Measurements from ENCODE around the gene KCNQ5. TPM values are rescaled to one million over a fixed set of nuclear protein-coding genes. Genes with fewer than 3 reads are reported as not detected.

The KCNQ5 gene
- total RNA-seq, 6 donors from 2014 or later = 0.30 to 3.1 (median 0.32) TPM

DNA sequence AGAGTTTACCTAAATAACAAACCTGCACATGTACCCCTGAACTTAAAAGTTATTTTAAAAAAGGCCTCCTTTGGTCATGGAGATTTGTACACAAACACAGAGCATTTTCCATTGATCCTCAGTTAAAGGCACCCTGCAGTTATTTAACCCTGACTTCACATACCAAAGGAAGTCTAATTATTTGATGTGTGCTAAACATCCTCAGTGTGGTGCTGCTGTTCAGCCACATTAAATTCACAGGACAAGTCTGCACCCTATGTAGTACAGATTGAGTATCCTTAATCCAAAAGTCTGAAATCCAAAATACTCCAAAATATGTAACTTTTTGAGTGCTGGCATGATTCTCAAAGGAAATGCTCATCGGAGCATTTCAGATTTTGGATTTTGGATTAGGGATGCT, 21.4 kb downstream of the KCNQ5 start:
- no peak overlapping the region for H3K4me3 ChIP-seq
- DNase-seq (no peak), ATAC-seq (ENCODE audit: low FRiP score in 2 of 2) (no peak)
- no peaks in the 10 kb centered on the region for H3K9me3 ChIP-seq
- no peak overlapping the region for H3K27ac ChIP-seq
- no peaks in the 10 kb centered on the region for H3K4me1 ChIP-seq
- H3K36me3 ChIP-seq = no peaks in the 10 kb centered on the region
- no peaks in the 10 kb centered on the region for H3K27me3 ChIP-seq
- 69 to 83% methylated on average over 1 of the region's 1 CpG for WGBS, 2 donors
- TF ChIP-seq POLR2AphosphoS5 (IDR thresholded peaks at IDR 0.05) (no peak), EP300 (IDR thresholded peaks at IDR 0.05) (no peak), POLR2A (IDR thresholded peaks at IDR 0.05) (no peak)
- TF ChIP-seq, protein P1, sequence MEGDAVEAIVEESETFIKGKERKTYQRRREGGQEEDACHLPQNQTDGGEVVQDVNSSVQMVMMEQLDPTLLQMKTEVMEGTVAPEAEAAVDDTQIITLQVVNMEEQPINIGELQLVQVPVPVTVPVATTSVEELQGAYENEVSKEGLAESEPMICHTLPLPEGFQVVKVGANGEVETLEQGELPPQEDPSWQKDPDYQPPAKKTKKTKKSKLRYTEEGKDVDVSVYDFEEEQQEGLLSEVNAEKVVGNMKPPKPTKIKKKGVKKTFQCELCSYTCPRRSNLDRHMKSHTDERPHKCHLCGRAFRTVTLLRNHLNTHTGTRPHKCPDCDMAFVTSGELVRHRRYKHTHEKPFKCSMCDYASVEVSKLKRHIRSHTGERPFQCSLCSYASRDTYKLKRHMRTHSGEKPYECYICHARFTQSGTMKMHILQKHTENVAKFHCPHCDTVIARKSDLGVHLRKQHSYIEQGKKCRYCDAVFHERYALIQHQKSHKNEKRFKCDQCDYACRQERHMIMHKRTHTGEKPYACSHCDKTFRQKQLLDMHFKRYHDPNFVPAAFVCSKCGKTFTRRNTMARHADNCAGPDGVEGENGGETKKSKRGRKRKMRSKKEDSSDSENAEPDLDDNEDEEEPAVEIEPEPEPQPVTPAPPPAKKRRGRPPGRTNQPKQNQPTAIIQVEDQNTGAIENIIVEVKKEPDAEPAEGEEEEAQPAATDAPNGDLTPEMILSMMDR (IDR thresholded peaks at IDR 0.05) = no peak

DNA sequence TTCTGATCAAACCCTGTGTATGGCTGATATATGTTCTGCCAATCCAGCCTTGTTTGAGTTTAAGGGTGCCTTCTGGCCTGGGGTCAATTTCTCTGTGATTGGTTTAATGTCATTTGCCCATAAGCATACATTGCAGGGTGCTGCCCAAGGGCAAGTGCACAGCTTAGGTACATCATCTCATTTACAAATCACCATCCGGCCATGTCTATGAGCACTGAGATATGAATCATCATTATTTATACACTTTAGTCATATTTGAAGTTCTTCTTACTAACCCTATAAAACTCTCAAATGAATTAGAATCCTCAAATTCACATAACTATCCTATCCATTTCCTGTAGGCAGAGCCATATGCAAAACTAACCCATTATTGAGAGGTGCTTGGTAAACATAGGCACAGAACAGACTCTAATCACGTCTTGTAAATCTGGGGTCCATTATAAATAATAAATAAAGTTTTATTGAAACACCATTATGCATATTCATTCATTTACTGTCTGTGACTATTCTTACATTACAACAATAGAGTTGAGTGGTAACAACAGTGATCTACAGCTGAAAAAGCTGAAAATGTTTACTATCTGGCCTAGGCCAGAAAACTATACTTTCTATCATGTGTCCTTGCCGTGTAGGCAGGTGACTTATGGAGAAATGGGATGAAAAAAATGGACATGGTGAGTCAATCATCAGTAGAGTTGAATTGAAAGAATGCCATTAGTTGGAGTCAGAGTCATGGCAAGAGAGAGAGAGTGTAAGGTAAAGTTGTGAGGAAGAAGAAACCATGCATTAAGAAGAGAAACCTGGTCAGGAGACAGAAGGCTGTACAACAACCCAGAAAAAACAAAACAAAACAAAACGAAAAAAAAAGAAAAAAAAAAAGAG, 25.0 kb downstream of the KCNQ5 start:
- Histone ChIP-seq H3K9me3 (no peaks in the 10 kb centered on the region), H3K4me3 (no peak overlapping the region), H3K4me1 (no peaks in the 10 kb centered on the region), H3K36me3 (no peaks in the 10 kb centered on the region), H3K27ac (no peak overlapping the region), H3K27me3 (no peaks in the 10 kb centered on the region)
- TF ChIP-seq POLR2AphosphoS5 (IDR thresholded peaks at IDR 0.05) (no peak), EP300 (IDR thresholded peaks at IDR 0.05) (no peak), POLR2A (IDR thresholded peaks at IDR 0.05) (no peak)
- TF ChIP-seq, protein P1 (IDR thresholded peaks at IDR 0.05) = no peak
- ATAC-seq (ENCODE audit: low FRiP score in 2 of 2) = no peak
- 79 to 81% methylated on average over 4 of the region's 4 CpGs for WGBS, 2 donors
- DNase-seq = no peak

DNA sequence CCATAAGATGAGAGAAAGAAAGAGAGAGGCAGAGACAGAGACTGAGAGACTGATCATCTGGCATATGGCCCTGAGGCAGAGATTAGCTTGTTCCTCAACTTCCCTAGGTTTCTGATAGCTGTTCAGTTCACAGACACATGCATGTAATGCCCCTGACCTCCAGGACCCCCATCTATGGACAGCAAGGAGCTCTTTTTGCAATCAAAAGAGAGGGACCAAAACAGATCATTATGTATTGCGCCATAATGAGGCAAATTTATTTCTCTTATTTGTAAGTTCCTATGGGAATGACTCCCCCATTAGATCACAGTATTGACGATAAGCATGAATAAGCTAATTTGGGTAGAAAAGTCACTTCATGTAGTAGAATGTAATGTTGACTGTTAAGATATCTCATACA, 25.6 kb downstream of the KCNQ5 start:
- no peak overlapping the region for H3K4me3 ChIP-seq
- no peaks in the 10 kb centered on the region for H3K4me1 ChIP-seq
- TF ChIP-seq POLR2AphosphoS5 (IDR thresholded peaks at IDR 0.05) (no peak), EP300 (IDR thresholded peaks at IDR 0.05) (no peak), POLR2A (IDR thresholded peaks at IDR 0.05) (no peak)
- TF ChIP-seq, protein P1 (IDR thresholded peaks at IDR 0.05) = no peak
- H3K27me3 ChIP-seq = no peaks in the 10 kb centered on the region
- H3K9me3 ChIP-seq = no peaks in the 10 kb centered on the region
- DNase-seq = no peak
- 93 to 98% methylated on average over 2 of the region's 2 CpGs for WGBS, 2 donors
- ATAC-seq (ENCODE audit: low FRiP score in 2 of 2) = no peak
- H3K36me3 ChIP-seq = no peaks in the 10 kb centered on the region
- no peak overlapping the region for H3K27ac ChIP-seq

DNA sequence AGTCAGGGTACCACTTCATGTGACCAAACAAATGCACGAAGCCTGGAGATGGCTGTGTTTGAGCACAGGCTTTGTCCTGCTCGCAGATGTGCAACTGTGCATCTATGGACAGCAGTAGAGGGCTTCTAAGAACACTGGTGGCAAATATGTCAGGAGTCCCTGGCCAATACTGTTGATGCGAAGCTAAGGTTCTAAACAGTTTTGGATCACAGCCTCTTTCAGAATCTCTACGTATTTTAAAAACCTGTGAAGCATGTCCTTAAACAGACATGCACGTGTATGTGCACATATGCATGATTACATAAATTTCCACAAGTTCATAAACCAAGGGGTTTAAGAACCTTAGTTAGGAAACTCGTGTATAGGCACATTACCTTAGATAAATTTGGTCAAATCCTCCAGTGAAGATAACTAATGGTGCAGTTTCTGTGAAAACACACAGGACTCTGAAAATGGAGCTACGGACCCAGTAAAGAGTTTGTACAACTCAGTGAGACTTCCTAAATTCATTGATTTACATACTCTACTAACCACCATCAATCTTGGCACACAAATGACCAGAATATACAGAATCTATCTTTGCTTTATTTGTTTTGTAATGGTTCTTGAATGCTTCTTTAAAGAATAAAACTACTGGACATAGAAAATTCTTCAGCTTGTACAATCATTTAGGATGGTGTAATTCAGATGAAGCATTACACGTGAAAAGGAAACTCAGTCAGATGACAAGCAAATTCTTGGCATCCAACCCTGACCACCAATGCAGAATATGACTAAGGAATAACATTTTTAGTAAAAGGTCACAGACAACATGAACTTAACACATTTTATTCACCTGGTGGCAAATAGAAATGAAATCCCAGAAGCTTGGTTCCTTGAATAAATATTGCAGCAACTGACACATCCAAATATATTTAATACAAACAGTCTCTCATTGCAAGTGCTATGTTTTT, 27.4 kb downstream of the KCNQ5 start:
- WGBS, 2 donors = 75 to 76% methylated on average over 8 of the region's 8 CpGs
- H3K9me3 ChIP-seq = no peaks in the 10 kb centered on the region
- no peak overlapping the region for H3K4me3 ChIP-seq
- no peak overlapping the region for H3K27ac ChIP-seq
- TF ChIP-seq POLR2AphosphoS5 (IDR thresholded peaks at IDR 0.05) (no peak), POLR2A (IDR thresholded peaks at IDR 0.05) (no peak), EP300 (IDR thresholded peaks at IDR 0.05) (no peak)
- TF ChIP-seq, protein P1 (IDR thresholded peaks at IDR 0.05) = no peak
- DNase-seq = no peak
- H3K27me3 ChIP-seq = no peaks in the 10 kb centered on the region
- H3K36me3 ChIP-seq = no peaks in the 10 kb centered on the region
- ATAC-seq (ENCODE audit: low FRiP score in 2 of 2) = no peak
- no peaks in the 10 kb centered on the region for H3K4me1 ChIP-seq
